Suppressor macrophage (primary cell): Measurements from ENCODE around the gene FAM53A.

Experiments used
- DNase-seq, 4 experiments: peaks; one replicate each; pipeline ENCODE4 v3.0.0-alpha.2; 2020 to 2022

FAM53A gene

DNA sequence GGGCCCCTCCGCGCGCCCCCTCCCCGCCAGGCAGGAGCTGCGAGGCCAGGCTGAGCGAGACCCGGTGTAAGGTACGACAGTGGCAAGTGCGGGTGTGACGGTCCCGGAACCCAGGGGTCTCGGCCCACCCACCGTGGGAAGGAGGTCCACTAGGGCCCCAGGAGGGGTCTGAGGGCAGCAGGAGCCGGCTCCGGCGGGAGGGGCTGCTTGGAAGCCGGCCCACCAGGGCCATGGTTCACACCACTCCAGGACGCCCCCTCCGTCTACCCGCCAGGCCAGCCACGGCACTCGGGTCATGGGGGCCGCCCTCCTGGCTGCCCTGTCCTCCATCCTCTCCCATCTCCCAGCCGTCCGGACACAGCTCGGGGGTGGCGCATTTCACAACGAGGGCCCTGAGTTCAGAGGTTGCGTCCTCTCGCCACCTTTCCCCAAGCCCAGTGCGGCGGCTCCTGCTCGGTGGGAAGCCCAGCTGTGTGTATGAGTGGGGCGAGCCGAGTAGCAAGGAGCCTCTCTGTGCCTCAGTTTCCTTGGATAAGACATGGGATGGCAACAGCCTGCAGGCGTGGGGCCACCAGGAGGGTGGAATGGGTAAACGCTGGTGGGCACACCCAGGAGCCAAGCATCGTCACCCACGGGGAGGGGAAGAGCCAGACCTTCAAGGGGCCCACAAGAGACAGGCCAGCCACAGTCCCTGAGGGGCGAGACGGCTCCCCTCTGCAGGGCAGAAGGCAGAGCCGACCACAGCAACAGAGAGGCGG lies 81.3 kb downstream of the FAM53A start:
- DNase-seq, result no peak

GRCh38 chr4:1601852-1602654 lies 82.1 kb downstream of the FAM53A start:
- no peak for DNase-seq

GRCh38 chr4:1601533-1601835 lies 82.6 kb downstream of the FAM53A start:
- no peak for DNase-seq

GRCh38 chr4:1600811-1601532 lies 83.1 kb downstream of the FAM53A start:
- DNase-seq, result no peak

DNA sequence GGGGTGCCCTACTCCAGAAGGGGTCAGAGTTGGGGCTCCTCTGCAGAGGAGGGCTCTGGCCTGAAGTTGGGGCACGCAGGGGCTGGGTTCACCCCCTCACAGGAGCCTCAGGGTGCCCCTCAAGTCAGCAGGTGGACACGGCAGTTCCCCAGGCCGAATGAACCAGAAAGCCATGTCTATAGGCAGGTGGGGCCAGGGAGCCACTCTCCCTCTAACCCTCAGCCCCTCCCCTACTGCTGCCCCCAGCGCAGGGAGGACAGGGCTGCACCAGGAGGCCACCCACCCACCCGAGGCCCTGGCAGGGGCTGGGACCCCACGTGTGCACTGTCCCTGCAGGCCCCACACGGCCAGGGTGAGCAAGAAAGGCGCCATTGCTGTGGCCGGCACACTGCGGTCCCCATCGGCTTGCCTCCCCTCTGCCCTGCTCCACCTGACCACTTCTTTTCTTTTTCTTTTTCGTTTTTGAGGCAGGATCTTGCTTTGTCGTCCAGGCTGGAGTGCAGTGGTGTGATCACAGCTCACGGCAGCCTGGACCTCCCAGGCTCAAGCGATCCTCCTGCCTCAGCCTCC lies 83.8 kb downstream of the FAM53A start:
- no peak for DNase-seq

DNA sequence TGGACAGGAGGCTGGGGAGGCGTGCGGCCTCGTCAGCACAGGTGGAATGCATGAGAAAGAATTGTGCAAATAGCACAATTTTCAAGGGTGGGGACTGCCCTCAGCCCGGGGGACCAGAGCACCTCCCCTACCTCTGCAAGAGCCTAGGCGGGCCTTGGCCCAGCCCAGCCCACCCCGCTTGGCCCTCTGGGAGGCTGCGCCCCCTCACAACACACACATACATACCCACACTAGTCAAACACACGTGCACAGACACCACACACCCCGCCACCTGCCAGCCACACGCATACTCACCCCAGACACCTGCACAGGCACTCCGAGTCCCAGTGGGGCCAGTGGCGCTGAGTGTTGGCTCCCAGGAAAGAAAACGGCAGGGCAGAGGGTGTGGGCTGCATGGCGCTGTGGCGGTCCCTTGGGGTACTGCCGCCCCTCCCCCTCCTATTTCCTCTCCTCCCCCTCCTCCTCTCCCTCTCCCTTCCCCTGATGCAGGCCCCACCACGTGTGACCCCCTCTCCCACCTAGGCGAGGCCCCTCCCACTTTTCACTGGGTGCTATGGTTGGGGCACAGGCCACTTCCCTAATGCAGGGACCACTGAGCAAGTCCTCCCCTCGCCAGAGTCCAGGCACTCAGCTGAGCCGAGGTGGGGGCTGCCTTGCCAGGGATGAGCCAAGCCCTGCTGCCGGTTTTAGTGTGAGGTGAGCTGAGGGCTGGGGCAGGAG lies 84.5 kb downstream of the FAM53A start:
- DNase-seq, result no peak

DNA sequence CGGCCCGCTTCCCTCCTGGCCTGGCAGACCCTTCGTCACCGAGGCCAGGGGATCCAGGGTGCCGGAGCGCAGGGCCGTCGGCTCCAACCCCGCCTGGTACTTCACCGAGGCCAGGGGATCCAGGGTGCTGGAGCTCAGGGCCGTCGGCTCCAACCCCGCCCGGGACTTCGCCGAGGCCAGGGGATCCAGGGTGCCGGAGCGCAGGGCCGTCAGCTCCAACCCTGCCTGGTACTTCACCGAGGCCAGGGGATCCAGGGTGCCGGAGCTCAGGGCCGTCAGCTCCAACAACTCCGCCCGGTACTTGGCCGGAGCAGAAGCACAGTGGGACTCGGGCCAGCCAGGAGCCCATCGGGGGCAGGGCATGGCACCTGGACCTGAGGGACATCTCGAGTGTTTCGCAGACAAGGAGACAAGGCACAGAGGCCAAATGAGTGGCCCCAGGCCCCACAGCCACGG lies 85.1 kb downstream of the FAM53A start:
- DNase-seq, result no peak

GRCh38 chr4:1598206-1599025 lies 85.7 kb downstream of the FAM53A start:
- no peak for DNase-seq

GRCh38 chr4:1597021-1597931 lies 86.8 kb downstream of the FAM53A start:
- no peak for DNase-seq

GRCh38 chr4:1596393-1596792 lies 87.7 kb downstream of the FAM53A start:
- no peak for DNase-seq

GRCh38 chr4:1595789-1596325 lies 88.3 kb downstream of the FAM53A start:
- DNase-seq, result no peak

- DNase-seq, result no peak
These were observed 89.0 kb downstream of the FAM53A start for GRCh38 chr4:1594871-1595788.

- DNase-seq, result no peak
These were observed 90.2 kb downstream of the FAM53A start for GRCh38 chr4:1593881-1594345.

- DNase-seq, result no peak
These were observed 90.7 kb downstream of the FAM53A start for GRCh38 chr4:1593458-1593857.

- no peak for DNase-seq
These were observed 91.2 kb downstream of the FAM53A start for GRCh38 chr4:1592709-1593417.

- DNase-seq, result no peak
These were observed 91.9 kb downstream of the FAM53A start for GRCh38 chr4:1592068-1592708.

GRCh38 chr4:1591107-1591506 lies 93.0 kb downstream of the FAM53A start:
- DNase-seq, result no peak

GRCh38 chr4:1590244-1590643 lies 93.9 kb downstream of the FAM53A start:
- DNase-seq, result no peak
